Prostate gland (tissue), 2 donors: ENCODE results near the gene FAM222B. TPM values are rescaled to one million over a fixed set of nuclear protein-coding genes. Genes with fewer than 3 reads are reported as not detected.
"Not testable (repeated sequence)": the region's sequence is repeated elsewhere in the genome, so short reads cannot be mapped to it uniquely, and the experiment has no call there.

Experiments used
- DNase-seq: peaks from one replicate; pipeline ENCODE4 v3.0.0-alpha.2; 2019; ENCODE audit warnings: low spot score
- H3K27ac ChIP-seq, 2 donors: fragments of 200-600 bp; sonication (generic); 2 replicates each; pipeline ENCODE4 v1.5.1; 2017 to 2019
- H3K27me3 ChIP-seq: fragments of 200-600 bp; sonication (generic); replicated peaks from 2 replicates; pipeline ENCODE4 v1.5.1; 2019; ENCODE audit not compliant: insufficient read depth
- H3K36me3 ChIP-seq, 2 donors: fragments of 200-600 bp; sonication (generic); 1 replicate in 1 of 2; 2 replicates in 1 of 2; pipeline versions ENCODE4 v1.5.1 to v1.8.1; 2017 to 2019
- H3K4me1 ChIP-seq: fragments of 200-600 bp; sonication (generic); replicated peaks from 2 replicates; pipeline ENCODE4 v1.5.1; 2019
- H3K4me3 ChIP-seq, 2 donors: fragments of 200-600 bp; sonication (generic); 2 replicates each; pipeline ENCODE4 v1.5.1; 2017 to 2019
- H3K9me3 ChIP-seq: fragments of 200-600 bp; sonication (generic); 2 replicates; pipeline ENCODE4 v1.5.1; 2017
- CTCF ChIP-seq, 4 experiments: fragments of 200-600 bp in 2 of 4; fragments of 450-650 bp in 2 of 4; sonication (generic) in 2 of 4; IDR thresholded peaks; 1 replicate in 3 of 4; 2 replicates in 1 of 4; pipeline ENCODE4 v1.5.1; 2016 to 2019; ENCODE audit warnings: antibody characterized with exemption in 4 of 4, mild to moderate bottlenecking in 2 of 4, moderate library complexity in 2 of 4
- POLR2A ChIP-seq: fragments of 450-650 bp; IDR thresholded peaks from one replicate; pipeline ENCODE4 v1.6.1; 2016; ENCODE audit warnings: antibody characterized with exemption, mild to moderate bottlenecking
- POLR2AphosphoS5 ChIP-seq: sonication (generic); formaldehyde crosslinking; IDR thresholded peaks from one replicate; pipeline ENCODE4 v1.6.1; 2017; ENCODE audit warnings: antibody characterized with exemption
- WGBS: methylation state at CpG from one replicate; pipeline ENCODE4 v1.1.5; 2018; 5-methylcytosine and 5-hydroxymethylcytosine counted together
- intact Hi-C: fragments of 100-400 bp; cut with DNase I; formaldehyde crosslinking; loops from one replicate; pipeline ENCODE4 v1.14.2; 2022
- total RNA-seq, 2 donors: library from RNA; depleted of rRNA; stranded (reverse); fragments of >200 nt; gene quantifications; one replicate each; pipeline ENCODE4 v1.1.0, GENCODE V29; 2016

FAM222B gene
- total RNA-seq, 2 donors from 2014 or later = 14.9 to 48.9 TPM

GRCh38 chr17:28737316-28737715, 105.3 kb downstream of the FAM222B start:
- 90% methylated on average over 12 of the region's 12 CpGs for WGBS
- Histone ChIP-seq H3K27me3 (no peaks in the 10 kb centered on the region), H3K4me1 (no peaks in the 10 kb centered on the region), H3K9me3 (no peaks in the 10 kb centered on the region), H3K27ac (no peak overlapping the region), H3K36me3 (peaks cover 0 to 3% of the 10 kb centered on the region in 2 donors), H3K4me3 (no peak overlapping the region)
- TF ChIP-seq POLR2AphosphoS5 (no peak), POLR2A (no peak), CTCF (IDR thresholded peaks at IDR 0.05) (no peak)
- DNase-seq = no peak
- intact Hi-C loops = no loop called here

- H3K4me1 ChIP-seq, DNase-seq, H3K27me3 ChIP-seq, H3K4me3 ChIP-seq, H3K9me3 ChIP-seq, H3K27ac ChIP-seq, intact Hi-C loops, H3K36me3 ChIP-seq: not testable (repeated sequence)
- 96% methylated on average over 8 of the region's 8 CpGs for WGBS
These were observed 106.4 kb downstream of the FAM222B start for GRCh38 chr17:28735913-28736769.

- no peaks in the 10 kb centered on the region for H3K9me3 ChIP-seq
- H3K4me3 ChIP-seq = no peak overlapping the region
- TF ChIP-seq POLR2AphosphoS5 (no peak), CTCF (IDR thresholded peaks at IDR 0.05) (no peak), POLR2A (no peak)
- no peak for DNase-seq
- H3K27me3 ChIP-seq = no peaks in the 10 kb centered on the region
- intact Hi-C loops = no loop called here
- H3K4me1 ChIP-seq = no peaks in the 10 kb centered on the region
- H3K27ac ChIP-seq = no peak overlapping the region
- H3K36me3 ChIP-seq = peaks cover 0 to 3% of the 10 kb centered on the region in 2 donors
- WGBS = 73% methylated on average over 5 of the region's 5 CpGs
These were observed 107.3 kb downstream of the FAM222B start for GRCh38 chr17:28735242-28735722.

GRCh38 chr17:28734712-28735241, 107.8 kb downstream of the FAM222B start:
- intact Hi-C loops = no loop called here
- H3K27me3 ChIP-seq = no peaks in the 10 kb centered on the region
- no peak overlapping the region for H3K4me3 ChIP-seq
- H3K27ac ChIP-seq = no peak overlapping the region
- no peak for TF ChIP-seq CTCF (IDR thresholded peaks at IDR 0.05)
- no peak for TF ChIP-seq POLR2AphosphoS5
- no peak for TF ChIP-seq POLR2A
- H3K9me3 ChIP-seq = no peaks in the 10 kb centered on the region
- peaks cover 0 to 3% of the 10 kb centered on the region in 2 donors for H3K36me3 ChIP-seq
- 97% methylated on average over 10 of the region's 10 CpGs for WGBS
- H3K4me1 ChIP-seq = no peaks in the 10 kb centered on the region
- DNase-seq = no peak

- no peak for DNase-seq
- intact Hi-C loops = no loop called here
- H3K4me3 ChIP-seq = no peak overlapping the region
- H3K9me3 ChIP-seq = no peaks in the 10 kb centered on the region
- 72% methylated on average over 1 of the region's 1 CpG for WGBS
- no peak for TF ChIP-seq POLR2A
- no peak for TF ChIP-seq CTCF (IDR thresholded peaks at IDR 0.05)
- TF ChIP-seq POLR2AphosphoS5 = no peak
- H3K36me3 ChIP-seq = peaks cover 0 to 3% of the 10 kb centered on the region in 2 donors
- no peaks in the 10 kb centered on the region for H3K4me1 ChIP-seq
- H3K27ac ChIP-seq = no peak overlapping the region
- no peaks in the 10 kb centered on the region for H3K27me3 ChIP-seq
These were observed 109.2 kb downstream of the FAM222B start for GRCh38 chr17:28733346-28733745.
